GM12873 (cell line): ENCODE results near the gene UVRAG.

ENCODE experiments used
- TF ChIP-seq, protein P1 (sequence below): IDR thresholded peaks from 2 replicates; pipeline ENCODE4 v1.5.1; 2012; ENCODE audit warnings: low read depth, mild to moderate bottlenecking, moderate library complexity, low read length, control low read depth; ENCODE audit not compliant: insufficient read depth; ENCODE audit errors: missing control alignments

UVRAG gene

GRCh38 chr11:76041208-76041607, 226.2 kb downstream of the UVRAG start:
- TF ChIP-seq, protein P1, sequence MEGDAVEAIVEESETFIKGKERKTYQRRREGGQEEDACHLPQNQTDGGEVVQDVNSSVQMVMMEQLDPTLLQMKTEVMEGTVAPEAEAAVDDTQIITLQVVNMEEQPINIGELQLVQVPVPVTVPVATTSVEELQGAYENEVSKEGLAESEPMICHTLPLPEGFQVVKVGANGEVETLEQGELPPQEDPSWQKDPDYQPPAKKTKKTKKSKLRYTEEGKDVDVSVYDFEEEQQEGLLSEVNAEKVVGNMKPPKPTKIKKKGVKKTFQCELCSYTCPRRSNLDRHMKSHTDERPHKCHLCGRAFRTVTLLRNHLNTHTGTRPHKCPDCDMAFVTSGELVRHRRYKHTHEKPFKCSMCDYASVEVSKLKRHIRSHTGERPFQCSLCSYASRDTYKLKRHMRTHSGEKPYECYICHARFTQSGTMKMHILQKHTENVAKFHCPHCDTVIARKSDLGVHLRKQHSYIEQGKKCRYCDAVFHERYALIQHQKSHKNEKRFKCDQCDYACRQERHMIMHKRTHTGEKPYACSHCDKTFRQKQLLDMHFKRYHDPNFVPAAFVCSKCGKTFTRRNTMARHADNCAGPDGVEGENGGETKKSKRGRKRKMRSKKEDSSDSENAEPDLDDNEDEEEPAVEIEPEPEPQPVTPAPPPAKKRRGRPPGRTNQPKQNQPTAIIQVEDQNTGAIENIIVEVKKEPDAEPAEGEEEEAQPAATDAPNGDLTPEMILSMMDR = no peak

- TF ChIP-seq, protein P1 = no peak
These were observed 229.8 kb downstream of the UVRAG start for GRCh38 chr11:76044750-76045320.

GRCh38 chr11:76047231-76047630, 232.2 kb downstream of the UVRAG start:
- TF ChIP-seq, protein P1 = no peak

DNA sequence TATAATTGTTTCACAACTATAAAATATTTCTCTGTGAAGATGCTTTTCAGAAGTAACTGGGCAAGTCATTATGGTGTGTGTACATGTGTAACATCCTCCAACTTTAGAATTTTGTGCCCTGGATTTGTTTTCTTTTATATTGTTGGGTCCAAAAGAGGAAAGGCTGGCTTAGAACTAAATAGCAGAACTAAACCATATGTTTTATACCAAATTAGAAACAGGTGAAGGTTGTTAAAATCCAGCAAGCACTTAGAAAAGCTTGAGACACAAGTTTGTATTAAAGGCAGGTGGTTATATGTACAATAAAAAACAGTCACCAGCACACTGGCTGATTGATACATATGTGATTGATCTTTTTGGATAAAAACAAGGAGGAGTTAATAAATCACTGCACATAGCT, 232.8 kb downstream of the UVRAG start:
- TF ChIP-seq, protein P1 = no peak

GRCh38 chr11:76048763-76049162, 233.8 kb downstream of the UVRAG start:
- TF ChIP-seq, protein P1 = no peak

- TF ChIP-seq, protein P1 = no peak
These were observed 234.5 kb downstream of the UVRAG start for GRCh38 chr11:76049511-76049910.

DNA sequence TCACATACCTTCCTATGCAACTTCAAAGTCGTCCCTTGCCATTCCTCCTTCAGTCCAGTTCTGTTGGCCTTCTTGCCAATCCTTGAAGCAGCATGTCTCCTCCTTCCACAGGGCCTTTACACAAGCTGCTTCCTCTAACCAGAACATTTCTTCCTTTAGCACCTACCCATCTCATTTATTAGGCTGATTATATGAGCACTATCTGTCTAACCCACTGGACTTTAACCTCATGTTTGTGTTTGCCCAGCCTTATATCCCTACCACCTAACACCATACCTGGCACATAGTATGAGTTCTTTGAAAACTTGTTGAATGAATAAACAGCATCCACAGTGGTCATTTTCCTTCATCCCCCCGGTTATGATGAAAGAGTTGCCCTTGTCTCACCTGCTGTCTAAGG, 236.9 kb downstream of the UVRAG start:
- TF ChIP-seq, protein P1 = no peak
